ENCODE measurements around the gene UFD1.

GRCh38 chr22:19466126-19466716, 12.8 kb downstream of the UFD1 start:
- no peak for TF ChIP-seq RNF2 (conservative IDR thresholded peaks at IDR 0.05; ENCODE audit: low read depth)
- TF ChIP-seq ZNF367 (CRISPR knock-in tag; IDR thresholded peaks at IDR 0.05; ENCODE audit: borderline replicate concordance) = no peak
- no peak for TF ChIP-seq TFE3 (CRISPR knock-in tag; IDR thresholded peaks at IDR 0.05)
- no peak for TF ChIP-seq POLR2A (IDR thresholded peaks at IDR 0.05; ENCODE audit: insufficient read depth in 1 of 2, low read depth in 2 of 2, low read length in 2 of 2)
- no peak for TF ChIP-seq KAT7 (CRISPR knock-in tag; IDR thresholded peaks at IDR 0.05; ENCODE audit: borderline replicate concordance)
- no peak for TF ChIP-seq CTCF (CRISPR knock-in tag; IDR thresholded peaks at IDR 0.05)
- TF ChIP-seq ZNF609 (CRISPR knock-in tag; IDR thresholded peaks at IDR 0.05; ENCODE audit: borderline replicate concordance) = no peak

Data from HepG2 (cell line).